HG03139 (cell line): ENCODE results near the gene OTULIN.

Experiments
- ATAC-seq: cut with Tn5 transposase; IDR thresholded peaks from one replicate; pipeline ENCODE4 v1.9.1; 2021; ENCODE audit not compliant: unreplicated experiment

The OTULIN gene

DNA sequence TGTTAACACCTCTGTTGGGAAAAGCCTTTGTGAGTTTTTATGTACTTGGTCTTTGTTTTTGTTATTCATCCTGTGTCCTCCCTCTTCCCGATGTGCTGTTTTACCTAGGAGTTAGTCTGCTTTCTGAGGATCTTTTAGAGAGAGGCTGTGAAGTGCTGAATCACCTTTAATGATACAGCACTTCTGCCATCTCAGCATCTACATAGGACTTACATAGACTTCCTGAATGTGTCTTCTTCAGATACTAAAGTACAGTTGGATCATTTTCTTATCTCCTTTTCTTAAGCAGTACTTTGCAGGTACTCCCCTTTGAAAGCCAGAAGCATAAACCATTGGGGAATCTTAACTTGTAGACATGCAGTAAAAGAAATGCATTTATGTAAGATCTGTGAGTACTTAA is 31.5 kb downstream of the OTULIN start:
- no peak for ATAC-seq

DNA sequence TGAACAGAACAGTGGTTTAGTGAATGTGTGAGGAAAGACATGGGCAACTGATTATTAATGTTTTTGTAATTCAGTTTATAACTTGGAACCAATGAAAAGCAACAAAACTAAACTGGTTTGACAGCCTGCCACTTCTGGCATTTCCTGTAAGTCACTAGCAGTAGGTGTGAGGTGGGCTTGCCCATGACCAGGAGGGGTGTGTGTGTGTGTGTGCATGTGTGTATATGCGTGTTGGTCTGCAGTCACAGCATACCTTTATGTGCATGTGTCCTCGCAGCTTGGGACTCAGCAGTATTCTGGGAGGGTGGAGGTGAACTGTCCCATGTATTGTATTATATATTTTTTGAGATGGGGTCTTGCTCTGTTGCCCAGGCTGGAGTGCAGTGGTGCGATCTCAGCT is 32.3 kb downstream of the OTULIN start:
- ATAC-seq: no peak

- no peak for ATAC-seq
These were observed 34.0 kb downstream of the OTULIN start for GRCh38 chr5:14698495-14698894.

- ATAC-seq: no peak
These were observed 34.6 kb downstream of the OTULIN start for GRCh38 chr5:14699159-14699558.

GRCh38 chr5:14699807-14700400 is 35.4 kb downstream of the OTULIN start:
- ATAC-seq: no peak

- no peak for ATAC-seq
These were observed 36.2 kb downstream of the OTULIN start for GRCh38 chr5:14700478-14701436.

DNA sequence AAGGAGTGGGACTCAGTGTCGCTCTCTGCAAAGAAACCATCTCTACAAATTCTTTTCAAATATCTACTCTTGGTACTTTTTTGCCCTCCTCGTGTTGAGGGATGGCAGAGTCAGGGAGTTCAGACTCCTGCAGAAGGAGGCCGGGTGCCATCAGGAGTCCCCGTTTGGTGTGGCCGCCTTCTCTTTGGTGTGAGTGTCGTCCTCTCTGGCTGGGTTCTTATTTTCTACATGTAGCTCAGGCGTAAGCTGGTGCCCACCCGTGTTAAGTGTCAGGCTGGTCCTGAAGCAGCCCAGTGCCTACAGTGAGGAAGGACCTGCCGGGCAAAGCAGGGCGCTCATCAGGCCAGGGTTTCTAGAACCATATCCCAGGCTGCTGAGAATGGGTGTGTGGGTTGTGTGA is 37.0 kb downstream of the OTULIN start:
- ATAC-seq: no peak

DNA sequence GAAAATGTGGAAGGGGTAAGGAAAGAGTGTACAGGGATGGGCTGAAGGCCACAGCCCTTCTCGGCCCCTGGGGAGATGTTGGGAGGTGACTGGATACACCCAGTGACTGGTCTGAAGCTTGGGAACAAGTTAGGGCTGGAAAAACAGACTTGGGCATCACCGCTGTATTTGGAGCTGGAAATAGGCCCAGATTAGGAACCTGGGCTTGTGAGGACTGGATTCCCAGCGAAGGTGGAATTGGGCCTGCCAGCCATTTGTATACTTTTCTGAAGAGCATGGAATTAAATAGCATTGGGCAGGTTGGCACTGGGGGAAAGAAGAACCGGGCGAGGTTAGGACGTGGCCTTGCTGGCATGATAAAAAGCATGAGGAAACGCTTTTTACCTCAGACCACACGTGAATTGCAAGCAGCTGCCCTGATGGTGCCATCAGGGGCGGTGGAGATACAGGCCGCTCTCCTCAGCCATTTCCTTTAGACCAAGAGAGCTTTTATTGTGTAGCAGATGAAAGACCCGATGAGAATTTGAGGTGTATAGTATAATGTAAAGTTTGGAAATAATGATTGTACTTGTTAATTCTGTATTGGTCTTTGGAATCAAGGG is 37.8 kb downstream of the OTULIN start:
- no peak for ATAC-seq

GRCh38 chr5:14705556-14705955 is 41.0 kb downstream of the OTULIN start:
- no peak for ATAC-seq

DNA sequence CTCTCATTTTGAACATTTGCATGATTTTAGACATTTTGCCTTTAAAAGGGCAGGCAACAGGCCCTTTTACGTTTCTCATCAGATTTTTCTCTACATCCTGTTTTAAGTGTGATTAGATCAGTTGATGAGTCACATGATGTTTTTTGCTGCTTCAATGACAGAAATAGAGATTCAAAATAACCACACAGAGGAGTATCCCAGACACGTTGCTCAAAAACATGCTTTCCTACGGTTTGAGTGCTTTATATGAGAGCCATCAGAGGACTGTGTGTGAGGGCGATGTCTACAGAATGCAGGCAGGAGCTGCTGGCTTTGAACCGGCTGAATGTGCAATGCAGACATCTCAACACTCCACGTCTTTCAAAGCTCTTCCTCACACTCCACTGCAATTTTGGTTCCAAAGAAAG is 42.1 kb downstream of the OTULIN start:
- ATAC-seq: no peak

DNA sequence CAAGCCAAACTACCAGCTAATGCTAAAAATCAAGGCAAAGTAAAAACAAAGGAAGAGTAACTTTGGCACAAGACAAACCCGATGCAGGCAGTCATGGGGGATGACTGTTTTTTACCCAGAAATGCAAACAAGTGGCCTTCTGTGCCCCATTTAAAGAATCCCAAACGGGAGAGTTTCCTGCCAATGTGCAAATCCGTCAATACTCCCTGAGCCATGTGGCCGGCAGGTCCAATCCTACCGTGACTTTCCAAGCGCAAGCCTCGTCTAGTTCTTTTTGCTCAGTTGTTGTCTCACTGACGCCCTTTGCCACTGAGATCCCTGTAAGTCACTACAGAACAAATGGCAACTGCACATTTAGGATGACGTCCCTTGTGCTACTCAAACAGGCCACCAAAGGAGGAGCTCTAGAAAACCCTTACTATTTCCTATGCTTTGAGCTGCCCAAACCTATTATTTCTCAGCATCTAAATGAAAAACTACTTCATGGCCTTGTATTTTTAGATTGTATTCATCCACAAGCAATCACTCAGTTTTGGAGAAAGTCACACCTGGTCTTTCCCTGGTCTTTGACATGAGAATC is 43.4 kb downstream of the OTULIN start:
- no peak for ATAC-seq

- ATAC-seq: no peak
These were observed 44.0 kb downstream of the OTULIN start for GRCh38 chr5:14708551-14708950.

- no peak for ATAC-seq
These were observed 45.9 kb downstream of the OTULIN start for GRCh38 chr5:14710313-14710994.

DNA sequence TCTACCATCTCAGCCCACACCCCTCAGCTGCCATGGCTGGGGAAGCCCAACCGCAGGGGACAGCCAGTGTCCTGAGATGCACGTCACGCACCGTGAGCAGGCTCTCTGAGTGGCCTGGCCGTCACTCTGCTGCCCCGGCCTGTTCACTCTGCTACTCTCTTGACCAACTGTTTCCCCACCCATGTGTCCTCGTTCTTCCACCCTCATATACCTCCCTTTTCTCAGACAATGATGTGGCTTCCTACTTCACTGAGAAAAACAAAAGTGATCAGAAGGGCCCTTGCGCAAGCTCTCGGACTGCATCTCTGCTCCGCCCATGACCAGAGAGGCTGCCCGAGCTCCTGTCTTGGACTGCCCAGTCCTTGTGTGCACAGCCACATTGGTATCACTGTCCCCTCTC is 47.6 kb downstream of the OTULIN start:
- no peak for ATAC-seq

DNA sequence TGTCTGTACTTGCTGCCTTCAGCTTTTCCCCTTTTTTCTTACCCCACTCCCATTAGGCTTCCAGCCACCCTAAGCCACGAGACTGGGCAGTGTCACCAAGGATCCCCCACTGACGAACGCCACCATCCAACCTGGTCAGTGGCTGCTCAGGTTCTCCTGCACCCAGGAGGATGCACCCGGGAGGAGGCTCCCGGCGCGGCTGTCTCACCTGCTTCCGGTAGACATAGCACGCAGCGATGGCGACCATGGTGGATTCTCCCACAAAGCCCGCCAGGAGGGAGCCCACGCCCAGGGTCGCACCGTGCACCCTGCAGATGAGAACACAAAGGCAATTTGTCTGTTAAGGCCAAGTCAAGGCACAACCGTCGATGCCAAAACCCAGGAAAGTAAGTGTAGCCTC is 48.1 kb downstream of the OTULIN start:
- no peak for ATAC-seq

- no peak for ATAC-seq
These were observed 49.2 kb downstream of the OTULIN start for GRCh38 chr5:14713476-14714390.

- no peak for ATAC-seq
These were observed 50.2 kb downstream of the OTULIN start for GRCh38 chr5:14714706-14715105.

DNA sequence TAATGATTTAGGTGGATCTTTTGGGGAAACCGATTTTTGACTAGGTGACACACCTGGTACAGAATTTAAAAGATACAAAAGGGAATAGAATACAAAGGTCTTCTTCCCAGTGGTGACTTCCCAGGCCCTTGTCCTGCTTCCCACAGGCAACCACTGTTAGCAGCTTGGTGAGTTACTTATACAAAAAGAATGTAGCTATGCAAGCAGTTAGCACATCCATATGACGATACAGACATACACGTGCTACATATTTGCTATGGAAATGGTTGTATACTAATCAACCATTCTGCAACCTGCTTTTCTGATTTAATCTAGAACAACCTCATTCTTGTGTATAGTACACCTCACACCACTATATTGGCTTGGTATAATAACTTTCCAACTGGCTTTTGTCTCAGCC is 51.0 kb downstream of the OTULIN start:
- no peak for ATAC-seq

GRCh38 chr5:14716755-14717752 is 52.5 kb downstream of the OTULIN start:
- ATAC-seq: no peak
